ENCODE measurements around the gene CCDC154.

- no peak for TF ChIP-seq EZH2 (IDR thresholded peaks at IDR 0.05; ENCODE audit: insufficient read depth, poor library complexity, severe bottlenecking)
- TF ChIP-seq EZH2phosphoT487 (IDR thresholded peaks at IDR 0.05; ENCODE audit: insufficient read depth, low read depth) = no peak
These were observed 6.8 kb downstream of the CCDC154 start for GRCh38 chr16:1437606-1438005.
